HepG2 (cell line): ENCODE data around the gene SEMA3G. TPM values are rescaled to one million over a fixed set of nuclear protein-coding genes. Genes with fewer than 3 reads are reported as not detected.

Experiments used
- ASH2L ChIP-seq: fragments of 300-600, 200-600 bp; sonication (generic); IDR thresholded peaks from 2 replicates; pipeline ENCODE4 v1.7.0; 2017; ENCODE audit warnings: low read depth, mild to moderate bottlenecking, moderate library complexity, mixed read lengths, low read length; ENCODE audit not compliant: insufficient read length
- BRD4 ChIP-seq: sonication (generic); formaldehyde crosslinking; IDR thresholded peaks from 2 replicates; pipeline ENCODE4 v1.4.0; 2020; ENCODE audit warnings: missing genetic modification reagents
- IRX3 ChIP-seq: sonication (generic); formaldehyde crosslinking; IDR thresholded peaks from 2 replicates; pipeline ENCODE4 v1.8.1; 2023; ENCODE audit warnings: mild to moderate bottlenecking, low read depth, missing genetic modification reagents, borderline replicate concordance
- NR2F1 ChIP-seq, 2 experiments: fragments of 450-650 bp in 1 of 2; formaldehyde crosslinking in 1 of 2; IDR thresholded peaks; 2 replicates each; pipeline versions ENCODE4 v1.5.0 to v1.6.1; 2016 to 2020; ENCODE audit warnings: mild to moderate bottlenecking in 1 of 2, missing compliant biosample characterization in 1 of 2, missing genetic modification reagents in 1 of 2, moderate library complexity in 1 of 2
- POLR2AphosphoS2 ChIP-seq: IDR thresholded peaks from 2 replicates; pipeline ENCODE4 v1.6.1; 2011; ENCODE audit warnings: low read depth, low read length, improper control_type of control experiment
- SIX4 ChIP-seq: sonication (generic); formaldehyde crosslinking; IDR thresholded peaks from 2 replicates; pipeline ENCODE4 v1.4.0; 2020; ENCODE audit warnings: missing genetic modification reagents
- YEATS2 ChIP-seq: sonication (generic); formaldehyde crosslinking; IDR thresholded peaks from 2 replicates; pipeline ENCODE4 v1.4.0; 2020; ENCODE audit warnings: missing genetic modification reagents, borderline replicate concordance
- ZKSCAN1 ChIP-seq: fragments of 150-350 bp; IDR thresholded peaks from 2 replicates; pipeline ENCODE4 v1.6.1; 2014; ENCODE audit warnings: low read length
- ZNF292 ChIP-seq: sonication (generic); formaldehyde crosslinking; IDR thresholded peaks from 2 replicates; pipeline ENCODE4 v1.8.1; 2022; ENCODE audit warnings: mild to moderate bottlenecking, low read depth, missing genetic modification reagents, borderline replicate concordance
- ZNF501 ChIP-seq: sonication (generic); formaldehyde crosslinking; IDR thresholded peaks from 2 replicates; pipeline ENCODE4 v1.5.1; 2020; ENCODE audit warnings: mild to moderate bottlenecking, moderate library complexity, missing genetic modification reagents
- ZNF7 ChIP-seq: IDR thresholded peaks from 2 replicates; pipeline ENCODE4 v1.6.1; 2016; ENCODE audit warnings: missing biosample characterization, missing genetic modification reagents
- polyA plus RNA-seq, 8 experiments: library from polyadenylated mRNA; depleted of rRNA in 3 of 8; stranded (reverse) in 7 of 8; unstranded in 1 of 8; fragments of >200 nt; fragmentation: Illumina TruSeq in 4 of 8; extraction: Trizol in 4 of 8; gene quantifications; 2 replicates each; pipeline versions ENCODE4 v1.2.1 to v1.2.3, GENCODE V29; 2011 to 2016; ENCODE audit warnings: low read depth in 4 of 8, missing spikeins in 1 of 8, mixed read lengths in 1 of 8; ENCODE audit not compliant: insufficient read depth in 1 of 8
- total RNA-seq, 5 experiments: library from RNA; depleted of rRNA; stranded (reverse); fragments of >200 nt; fragmentation: Illumina TruSeq; extraction: Trizol; gene quantifications; 2 replicates each; pipeline ENCODE4 v1.2.3, GENCODE V29; 2016; ENCODE audit warnings: low read depth in 1 of 5
- TF ChIP-seq, protein P1 (sequence below): sonication (generic); formaldehyde crosslinking; IDR thresholded peaks from 2 replicates; pipeline ENCODE4 v1.8.1; 2023; ENCODE audit warnings: mild to moderate bottlenecking, missing genetic modification reagents, borderline replicate concordance
- TF ChIP-seq, protein P2 (sequence below): IDR thresholded peaks from 2 replicates; pipeline ENCODE4 v1.6.1; 2012; ENCODE audit warnings: low read length, improper control_type of control experiment
- TF ChIP-seq, protein P3 (sequence below): sonication (generic); formaldehyde crosslinking; IDR thresholded peaks from 2 replicates; pipeline ENCODE4 v1.5.0; 2020; ENCODE audit warnings: mild to moderate bottlenecking, missing genetic modification reagents, borderline replicate concordance
- TF ChIP-seq, protein P4 (sequence below): sonication (generic); formaldehyde crosslinking; IDR thresholded peaks from 2 replicates; pipeline ENCODE4 v1.8.1; 2022; ENCODE audit warnings: low read depth, mild to moderate bottlenecking, missing genetic modification reagents
- TF ChIP-seq, protein P5 (sequence below): sonication (generic); formaldehyde crosslinking; IDR thresholded peaks from 2 replicates; pipeline ENCODE4 v1.8.0; 2023; ENCODE audit warnings: mild to moderate bottlenecking, missing genetic modification reagents

Gene SEMA3G
- total and polyA plus RNA-seq, 2 of the 13 experiments (the other 11 are each of a cell fraction or from before 2014, with no cell fraction given), result 6.1 to 8.3 TPM

DNA sequence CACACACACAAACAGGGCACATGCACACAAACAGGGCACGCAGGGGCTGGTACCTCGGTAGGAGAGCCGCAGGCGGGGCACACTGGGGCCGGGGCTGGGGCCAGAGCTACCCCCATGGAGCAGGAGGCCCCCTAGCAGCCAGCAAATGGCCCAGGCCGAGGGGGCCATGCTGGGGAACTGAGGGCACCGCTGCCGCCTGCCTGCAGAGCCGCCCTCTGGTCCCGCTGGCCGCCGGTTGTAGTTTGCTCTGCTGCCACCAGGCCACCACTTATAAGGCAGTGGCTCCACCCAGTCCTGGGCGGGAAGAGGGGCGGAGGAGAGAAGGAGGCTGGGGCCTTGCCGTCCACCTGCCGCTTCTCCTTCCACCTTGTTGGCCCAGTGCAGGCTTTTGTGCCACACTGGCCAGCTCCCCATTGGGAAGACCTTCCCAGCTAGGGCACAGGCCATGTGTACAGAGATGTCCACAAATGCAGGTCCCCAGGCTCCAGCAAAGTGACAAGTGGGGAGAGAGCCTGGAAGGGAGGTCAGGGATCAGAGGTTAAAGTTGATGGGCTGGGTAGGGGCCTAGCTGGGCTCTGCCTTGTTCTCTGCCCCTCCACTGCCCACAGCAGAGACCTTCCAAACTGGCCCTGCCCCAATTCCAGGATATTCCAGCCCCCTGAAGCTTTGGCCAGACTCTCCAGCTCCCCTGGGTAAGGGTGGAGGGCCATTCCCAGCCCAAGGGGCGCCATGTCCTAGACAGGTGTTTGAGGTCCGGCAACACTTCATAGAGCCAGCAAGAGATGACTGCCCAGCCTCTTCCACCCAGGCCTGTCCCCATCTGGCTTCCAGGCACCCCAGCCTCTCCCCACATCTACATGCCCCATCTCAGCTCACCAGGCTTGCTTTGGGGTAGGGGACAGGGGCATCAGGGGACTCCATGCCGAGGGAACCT lies at the start of gene SEMA3G (continued):
- TF ChIP-seq, protein P1, sequence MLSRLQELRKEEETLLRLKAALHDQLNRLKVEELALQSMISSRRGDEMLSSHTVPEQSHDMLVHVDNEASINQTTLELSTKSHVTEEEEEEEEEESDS (CRISPR knock-in tag), result no peak
- TF ChIP-seq, protein P2, sequence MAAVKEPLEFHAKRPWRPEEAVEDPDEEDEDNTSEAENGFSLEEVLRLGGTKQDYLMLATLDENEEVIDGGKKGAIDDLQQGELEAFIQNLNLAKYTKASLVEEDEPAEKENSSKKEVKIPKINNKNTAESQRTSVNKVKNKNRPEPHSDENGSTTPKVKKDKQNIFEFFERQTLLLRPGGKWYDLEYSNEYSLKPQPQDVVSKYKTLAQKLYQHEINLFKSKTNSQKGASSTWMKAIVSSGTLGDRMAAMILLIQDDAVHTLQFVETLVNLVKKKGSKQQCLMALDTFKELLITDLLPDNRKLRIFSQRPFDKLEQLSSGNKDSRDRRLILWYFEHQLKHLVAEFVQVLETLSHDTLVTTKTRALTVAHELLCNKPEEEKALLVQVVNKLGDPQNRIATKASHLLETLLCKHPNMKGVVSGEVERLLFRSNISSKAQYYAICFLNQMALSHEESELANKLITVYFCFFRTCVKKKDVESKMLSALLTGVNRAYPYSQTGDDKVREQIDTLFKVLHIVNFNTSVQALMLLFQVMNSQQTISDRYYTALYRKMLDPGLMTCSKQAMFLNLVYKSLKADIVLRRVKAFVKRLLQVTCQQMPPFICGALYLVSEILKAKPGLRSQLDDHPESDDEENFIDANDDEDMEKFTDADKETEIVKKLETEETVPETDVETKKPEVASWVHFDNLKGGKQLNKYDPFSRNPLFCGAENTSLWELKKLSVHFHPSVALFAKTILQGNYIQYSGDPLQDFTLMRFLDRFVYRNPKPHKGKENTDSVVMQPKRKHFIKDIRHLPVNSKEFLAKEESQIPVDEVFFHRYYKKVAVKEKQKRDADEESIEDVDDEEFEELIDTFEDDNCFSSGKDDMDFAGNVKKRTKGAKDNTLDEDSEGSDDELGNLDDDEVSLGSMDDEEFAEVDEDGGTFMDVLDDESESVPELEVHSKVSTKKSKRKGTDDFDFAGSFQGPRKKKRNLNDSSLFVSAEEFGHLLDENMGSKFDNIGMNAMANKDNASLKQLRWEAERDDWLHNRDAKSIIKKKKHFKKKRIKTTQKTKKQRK, result no peak
- TF ChIP-seq, protein P3, sequence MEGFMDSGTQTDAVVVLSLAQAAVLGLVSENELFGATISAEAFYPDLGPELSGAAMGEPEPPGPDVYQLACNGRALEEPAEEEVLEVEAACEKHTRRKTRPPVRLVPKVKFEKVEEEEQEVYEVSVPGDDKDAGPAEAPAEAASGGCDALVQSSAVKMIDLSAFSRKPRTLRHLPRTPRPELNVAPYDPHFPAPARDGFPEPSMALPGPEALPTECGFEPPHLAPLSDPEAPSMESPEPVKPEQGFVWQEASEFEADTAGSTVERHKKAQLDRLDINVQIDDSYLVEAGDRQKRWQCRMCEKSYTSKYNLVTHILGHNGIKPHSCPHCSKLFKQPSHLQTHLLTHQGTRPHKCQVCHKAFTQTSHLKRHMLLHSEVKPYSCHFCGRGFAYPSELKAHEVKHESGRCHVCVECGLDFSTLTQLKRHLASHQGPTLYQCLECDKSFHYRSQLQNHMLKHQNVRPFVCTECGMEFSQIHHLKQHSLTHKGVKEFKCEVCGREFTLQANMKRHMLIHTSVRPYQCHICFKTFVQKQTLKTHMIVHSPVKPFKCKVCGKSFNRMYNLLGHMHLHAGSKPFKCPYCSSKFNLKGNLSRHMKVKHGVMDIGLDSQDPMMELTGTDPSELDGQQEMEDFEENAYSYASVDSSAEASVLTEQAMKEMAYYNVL (CRISPR knock-in tag), result no peak
- TF ChIP-seq ZNF7 (CRISPR knock-in tag) (no peak), ASH2L (no peak), NR2F1 (CRISPR knock-in tag; IDR thresholded peaks at IDR 0.05) (peak in 1 of 2 experiments; percentile 64; a peak in 2 of 4 replicates), ZNF292 (CRISPR knock-in tag) (peak; percentile 32; the same call in 1 of the 2 replicates), POLR2AphosphoS2 (no peak), SIX4 (CRISPR knock-in tag) (no peak), IRX3 (CRISPR knock-in tag) (no peak), ZKSCAN1 (no peak), BRD4 (CRISPR knock-in tag) (no peak), YEATS2 (CRISPR knock-in tag) (peak; percentile 28; the same call in 1 of the 2 replicates), ZNF501 (CRISPR knock-in tag) (peak; percentile 45; the same call in 1 of the 2 replicates)
- TF ChIP-seq, protein P4, sequence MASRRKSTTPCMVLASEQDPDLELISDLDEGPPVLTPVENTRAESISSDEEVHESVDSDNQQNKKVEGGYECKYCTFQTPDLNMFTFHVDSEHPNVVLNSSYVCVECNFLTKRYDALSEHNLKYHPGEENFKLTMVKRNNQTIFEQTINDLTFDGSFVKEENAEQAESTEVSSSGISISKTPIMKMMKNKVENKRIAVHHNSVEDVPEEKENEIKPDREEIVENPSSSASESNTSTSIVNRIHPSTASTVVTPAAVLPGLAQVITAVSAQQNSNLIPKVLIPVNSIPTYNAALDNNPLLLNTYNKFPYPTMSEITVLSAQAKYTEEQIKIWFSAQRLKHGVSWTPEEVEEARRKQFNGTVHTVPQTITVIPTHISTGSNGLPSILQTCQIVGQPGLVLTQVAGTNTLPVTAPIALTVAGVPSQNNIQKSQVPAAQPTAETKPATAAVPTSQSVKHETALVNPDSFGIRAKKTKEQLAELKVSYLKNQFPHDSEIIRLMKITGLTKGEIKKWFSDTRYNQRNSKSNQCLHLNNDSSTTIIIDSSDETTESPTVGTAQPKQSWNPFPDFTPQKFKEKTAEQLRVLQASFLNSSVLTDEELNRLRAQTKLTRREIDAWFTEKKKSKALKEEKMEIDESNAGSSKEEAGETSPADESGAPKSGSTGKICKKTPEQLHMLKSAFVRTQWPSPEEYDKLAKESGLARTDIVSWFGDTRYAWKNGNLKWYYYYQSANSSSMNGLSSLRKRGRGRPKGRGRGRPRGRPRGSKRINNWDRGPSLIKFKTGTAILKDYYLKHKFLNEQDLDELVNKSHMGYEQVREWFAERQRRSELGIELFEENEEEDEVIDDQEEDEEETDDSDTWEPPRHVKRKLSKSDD (CRISPR knock-in tag), result no peak
- TF ChIP-seq, protein P5, sequence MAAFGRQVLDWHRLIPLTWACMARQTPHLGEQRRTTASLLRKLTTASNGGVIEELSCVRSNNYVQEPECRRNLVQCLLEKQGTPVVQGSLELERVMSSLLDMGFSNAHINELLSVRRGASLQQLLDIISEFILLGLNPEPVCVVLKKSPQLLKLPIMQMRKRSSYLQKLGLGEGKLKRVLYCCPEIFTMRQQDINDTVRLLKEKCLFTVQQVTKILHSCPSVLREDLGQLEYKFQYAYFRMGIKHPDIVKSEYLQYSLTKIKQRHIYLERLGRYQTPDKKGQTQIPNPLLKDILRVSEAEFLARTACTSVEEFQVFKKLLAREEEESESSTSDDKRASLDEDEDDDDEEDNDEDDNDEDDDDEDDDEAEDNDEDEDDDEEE (CRISPR knock-in tag), result no peak
